Activated T-cell treated with anti-CD3 and anti-CD28 coated beads, Interleukin-2, amount 50 U/mL, for 24 hours (primary cell): ENCODE data around the gene RAPGEF4.

Experiments used
- DNase-seq: peaks from one replicate; pipeline ENCODE4 v3.0.0-alpha.2; 2020
- H3K27ac Mint-ChIP-seq: 2 replicates; pipeline ENCODE4 v1.8.0; 2020; ENCODE audit warnings: mild to moderate bottlenecking, mixed read lengths
- H3K27me3 Mint-ChIP-seq: 2 replicates; pipeline ENCODE4 v1.8.0; 2020; ENCODE audit warnings: mixed read lengths
- H3K36me3 Mint-ChIP-seq: 2 replicates; pipeline ENCODE4 v1.8.0; 2020; ENCODE audit warnings: low read depth, mixed read lengths
- H3K4me1 Mint-ChIP-seq: 2 replicates; pipeline ENCODE4 v1.8.0; 2020; ENCODE audit warnings: low read depth, mixed read lengths
- H3K4me3 Mint-ChIP-seq: 2 replicates; pipeline ENCODE4 v1.8.0; 2020; ENCODE audit warnings: mild to moderate bottlenecking, moderate library complexity, mixed read lengths
- H3K9me3 Mint-ChIP-seq: 2 replicates; pipeline ENCODE4 v1.8.0; 2020; ENCODE audit warnings: mixed read lengths

The RAPGEF4 gene

DNA sequence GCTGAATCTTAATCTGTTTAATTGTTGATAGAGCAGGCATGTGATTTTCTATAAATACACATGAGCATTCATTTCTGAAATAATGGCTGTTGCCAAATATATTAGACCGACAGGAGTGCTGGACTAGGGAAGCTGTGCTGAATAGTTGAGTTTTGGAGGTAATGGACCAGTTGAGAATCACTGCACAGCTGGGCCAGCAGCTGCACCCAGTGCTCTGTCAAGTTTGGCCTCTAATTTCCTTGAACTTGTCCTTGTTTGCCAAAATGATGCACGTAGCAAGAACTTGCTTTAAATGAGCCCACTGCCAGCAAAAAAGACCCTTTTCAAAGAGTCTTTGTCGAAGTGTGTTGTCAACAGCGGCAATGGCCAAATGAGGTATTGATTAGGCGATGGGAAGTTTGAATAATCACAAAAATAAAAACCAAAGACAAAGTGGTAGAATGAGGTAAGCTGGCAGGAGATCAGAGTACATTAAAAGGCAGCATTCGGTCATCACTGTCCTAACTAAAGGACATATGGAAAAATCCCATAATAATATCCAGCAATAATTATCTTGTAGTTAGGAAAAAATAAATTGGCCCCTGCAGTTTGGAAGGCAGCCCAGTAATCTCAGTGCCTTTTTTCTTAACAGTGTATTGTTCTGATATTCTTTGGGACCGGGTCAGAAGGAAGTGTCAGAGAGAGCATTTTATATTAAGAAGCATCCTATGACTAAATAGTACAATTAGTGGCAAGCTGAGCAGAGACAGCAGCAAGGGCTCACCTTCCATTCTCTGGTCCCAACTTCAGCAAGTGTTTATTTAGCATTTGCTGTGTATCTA, 126.2 kb downstream of the RAPGEF4 start:
- Mint-ChIP-seq H3K36me3 (no peaks in the 10 kb centered on the region), H3K27me3 (peaks cover 27% of the 10 kb centered on the region), H3K4me3 (no peak overlapping the region), H3K9me3 (no peaks in the 10 kb centered on the region), H3K27ac (no peak overlapping the region), H3K4me1 (no peaks in the 10 kb centered on the region)
- no peak for DNase-seq

DNA sequence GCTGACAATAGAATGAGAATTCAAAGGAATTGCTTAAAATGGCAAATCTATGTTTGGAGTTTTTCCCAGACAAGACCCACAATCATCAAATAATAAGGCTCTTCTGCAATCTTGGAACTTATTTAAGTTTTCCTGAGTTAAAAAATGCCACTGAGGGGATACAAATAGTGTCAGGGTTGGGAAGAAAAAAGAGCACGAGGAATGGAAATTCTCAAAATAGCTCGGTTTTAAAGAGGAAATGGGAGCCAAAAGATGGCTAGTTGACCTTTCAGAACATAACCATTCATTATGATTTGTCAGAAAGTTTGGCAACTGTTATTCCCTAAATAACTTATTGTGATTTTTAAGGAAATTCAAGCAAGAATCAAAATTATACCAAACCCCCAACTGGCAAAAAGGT, 127.7 kb downstream of the RAPGEF4 start:
- no peaks in the 10 kb centered on the region for H3K9me3 Mint-ChIP-seq
- H3K27ac Mint-ChIP-seq, result no peak overlapping the region
- H3K4me1 Mint-ChIP-seq, result no peaks in the 10 kb centered on the region
- peaks cover 27% of the 10 kb centered on the region for H3K27me3 Mint-ChIP-seq
- DNase-seq, result no peak
- no peaks in the 10 kb centered on the region for H3K36me3 Mint-ChIP-seq
- no peak overlapping the region for H3K4me3 Mint-ChIP-seq

- DNase-seq, result peak; percentile 37
- H3K4me3 Mint-ChIP-seq, result no peak overlapping the region
These were observed 128.5 kb downstream of the RAPGEF4 start for GRCh38 chr2:172864182-172864581.

DNA sequence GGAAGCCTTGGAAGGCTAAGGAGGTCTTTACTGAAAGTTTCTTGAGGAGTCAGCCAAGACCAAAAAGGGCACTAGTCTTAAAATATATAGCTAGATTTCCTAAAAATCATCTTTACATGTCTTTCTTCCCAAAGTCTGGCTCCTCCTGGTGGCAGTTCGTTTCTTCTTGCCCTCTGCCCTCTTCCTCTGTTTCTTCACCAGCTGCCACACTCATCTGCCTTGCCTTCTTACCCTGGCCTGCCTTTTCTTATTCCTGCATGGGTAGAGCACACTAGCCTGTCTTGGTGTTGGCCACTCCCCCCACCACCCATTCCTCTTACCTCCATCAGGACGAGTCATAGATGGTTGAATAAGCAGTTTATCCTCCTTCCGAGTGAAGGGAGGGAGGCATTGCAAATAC, 129.8 kb downstream of the RAPGEF4 start:
- Mint-ChIP-seq H3K36me3 (no peaks in the 10 kb centered on the region), H3K4me3 (no peak overlapping the region), H3K27ac (no peak overlapping the region), H3K9me3 (no peaks in the 10 kb centered on the region), H3K4me1 (no peaks in the 10 kb centered on the region), H3K27me3 (peaks cover 24% of the 10 kb centered on the region)
- DNase-seq, result no peak

More at GRCh38 chr2:172864182-172864581, 128.5 kb downstream of the RAPGEF4 start:
- no peaks in the 10 kb centered on the region for H3K9me3 Mint-ChIP-seq
- peaks cover 27% of the 10 kb centered on the region for H3K27me3 Mint-ChIP-seq
- H3K4me1 Mint-ChIP-seq, result no peaks in the 10 kb centered on the region
- H3K27ac Mint-ChIP-seq, result no peak overlapping the region
- H3K36me3 Mint-ChIP-seq, result no peaks in the 10 kb centered on the region

DNA sequence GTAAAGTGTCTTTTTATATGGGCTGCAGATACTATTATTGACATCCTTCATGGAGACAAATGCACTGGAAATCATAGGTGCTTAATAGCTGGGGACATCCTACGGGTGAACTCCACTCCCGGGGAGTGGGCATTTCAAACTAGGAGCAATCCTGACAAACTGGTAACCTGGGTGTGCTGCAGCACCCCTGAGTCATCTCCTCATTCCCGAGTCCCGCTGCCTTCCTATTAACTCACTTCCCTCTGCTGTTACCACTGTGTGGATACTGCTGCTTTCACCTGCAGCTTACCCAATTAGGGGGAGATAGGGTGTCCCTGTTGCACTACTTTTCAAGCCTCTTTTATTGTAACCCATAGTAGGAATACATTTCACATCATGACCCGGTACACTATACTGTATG, 134.2 kb downstream of the RAPGEF4 start:
- Mint-ChIP-seq H3K36me3 (no peaks in the 10 kb centered on the region), H3K9me3 (no peaks in the 10 kb centered on the region), H3K4me1 (no peaks in the 10 kb centered on the region)

GRCh38 chr2:172870396-172870795, 134.8 kb downstream of the RAPGEF4 start:
- H3K9me3 Mint-ChIP-seq, result no peaks in the 10 kb centered on the region
- no peaks in the 10 kb centered on the region for H3K27me3 Mint-ChIP-seq
- no peaks in the 10 kb centered on the region for H3K36me3 Mint-ChIP-seq
- DNase-seq, result no peak
- H3K4me1 Mint-ChIP-seq, result no peaks in the 10 kb centered on the region
- no peak overlapping the region for H3K27ac Mint-ChIP-seq
- H3K4me3 Mint-ChIP-seq, result no peak overlapping the region

More for the DNA sequence above, 134.2 kb downstream of the RAPGEF4 start:
- peaks cover 3% of the 10 kb centered on the region for H3K27me3 Mint-ChIP-seq
- no peak for DNase-seq
- no peak overlapping the region for H3K27ac Mint-ChIP-seq
- H3K4me3 Mint-ChIP-seq, result no peak overlapping the region

DNA sequence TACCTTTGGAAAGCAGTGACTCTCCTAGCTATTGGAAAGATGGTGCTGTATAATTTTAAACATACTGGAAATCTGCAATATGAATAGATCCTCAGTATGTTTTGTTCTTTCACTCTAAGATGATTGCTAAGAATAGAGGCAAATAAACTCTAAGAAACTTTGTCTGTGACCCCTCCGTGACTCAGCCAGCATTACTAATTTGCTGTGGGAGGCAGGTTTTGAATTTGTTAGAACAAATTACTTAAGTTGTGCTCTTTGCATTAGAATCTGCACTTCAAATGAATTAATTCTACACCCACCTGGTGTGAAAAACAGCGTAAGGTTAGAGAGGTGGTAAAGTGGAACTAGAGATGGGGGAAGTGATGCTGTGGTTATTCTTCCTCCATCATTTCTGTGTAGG, 142.2 kb downstream of the RAPGEF4 start:
- Mint-ChIP-seq H3K9me3 (no peaks in the 10 kb centered on the region), H3K4me1 (no peaks in the 10 kb centered on the region), H3K36me3 (no peaks in the 10 kb centered on the region), H3K27ac (no peak overlapping the region), H3K4me3 (no peak overlapping the region), H3K27me3 (peaks cover 17% of the 10 kb centered on the region)
- no peak for DNase-seq

- no peaks in the 10 kb centered on the region for H3K4me1 Mint-ChIP-seq
- DNase-seq, result no peak
- no peaks in the 10 kb centered on the region for H3K36me3 Mint-ChIP-seq
- H3K9me3 Mint-ChIP-seq, result no peaks in the 10 kb centered on the region
- H3K27me3 Mint-ChIP-seq, result peaks cover 17% of the 10 kb centered on the region
- no peak overlapping the region for H3K4me3 Mint-ChIP-seq
- no peak overlapping the region for H3K27ac Mint-ChIP-seq
These were observed 142.6 kb downstream of the RAPGEF4 start for GRCh38 chr2:172878260-172878659.

DNA sequence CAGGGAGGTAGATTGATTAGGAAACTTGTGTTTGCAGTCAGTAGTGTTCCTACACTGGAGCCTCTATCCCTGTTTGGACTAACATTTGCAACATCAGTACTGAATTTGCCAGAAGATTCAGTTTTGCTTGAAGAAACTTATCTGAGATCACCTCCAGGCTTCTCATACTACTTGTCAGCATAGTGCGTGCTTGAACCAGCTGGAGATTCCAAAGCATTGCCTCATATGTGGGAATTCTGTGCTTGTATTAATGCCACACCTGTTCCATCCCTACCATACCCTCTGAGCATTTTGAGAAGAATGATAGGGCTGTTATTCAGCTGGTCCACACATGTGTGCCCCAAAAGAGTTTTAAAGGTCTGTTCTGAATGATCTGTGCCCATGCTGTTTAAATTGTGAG, 148.7 kb downstream of the RAPGEF4 start:
- H3K27me3 Mint-ChIP-seq, result peaks cover 3% of the 10 kb centered on the region
- DNase-seq, result no peak
- H3K36me3 Mint-ChIP-seq, result no peaks in the 10 kb centered on the region
- H3K4me1 Mint-ChIP-seq, result no peaks in the 10 kb centered on the region
- H3K27ac Mint-ChIP-seq, result no peak overlapping the region
- H3K9me3 Mint-ChIP-seq, result no peaks in the 10 kb centered on the region
- H3K4me3 Mint-ChIP-seq, result no peak overlapping the region

DNA sequence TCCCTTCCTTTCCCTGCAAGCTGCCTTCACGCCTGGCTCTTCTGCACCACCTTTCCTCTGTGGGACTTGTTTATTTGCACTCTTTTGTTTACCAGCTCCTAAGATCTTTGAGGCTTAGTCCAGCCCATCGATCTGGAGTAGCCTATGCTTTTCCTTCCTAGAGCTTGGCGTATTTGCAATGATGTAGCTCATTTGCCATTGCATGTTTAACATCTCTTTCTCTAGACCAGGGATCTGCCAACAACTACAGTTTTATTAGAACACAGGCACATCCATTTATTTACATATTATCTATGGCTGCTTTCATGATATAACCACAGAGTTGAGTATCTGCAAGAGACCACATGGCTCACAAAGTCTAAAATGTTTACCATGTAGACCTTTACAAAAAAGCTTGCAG, 150.4 kb downstream of the RAPGEF4 start:
- Mint-ChIP-seq H3K27me3 (peaks cover 3% of the 10 kb centered on the region), H3K9me3 (no peaks in the 10 kb centered on the region)

DNA sequence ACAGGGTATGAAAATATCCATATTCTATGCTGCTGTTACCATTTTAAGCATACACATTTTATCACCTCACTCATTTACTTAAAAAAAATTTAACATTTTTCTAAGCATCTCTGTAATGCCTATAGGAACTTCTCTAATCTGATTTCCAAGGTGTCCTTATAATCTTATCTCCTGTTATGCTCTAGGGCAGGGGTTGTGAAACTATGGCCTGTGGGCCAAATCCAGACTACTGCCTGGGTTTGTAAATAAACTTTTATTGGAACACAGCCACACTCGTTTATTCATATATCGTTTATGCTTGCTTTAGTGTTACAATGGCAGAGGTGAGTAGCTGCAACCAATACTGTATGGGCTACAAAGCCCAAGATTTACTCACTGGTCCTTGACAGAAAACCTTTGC, 151.6 kb downstream of the RAPGEF4 start:
- no peaks in the 10 kb centered on the region for H3K36me3 Mint-ChIP-seq
- H3K27me3 Mint-ChIP-seq, result peaks cover 8% of the 10 kb centered on the region
- no peak for DNase-seq
- no peaks in the 10 kb centered on the region for H3K9me3 Mint-ChIP-seq
- H3K4me3 Mint-ChIP-seq, result no peak overlapping the region
- H3K4me1 Mint-ChIP-seq, result no peaks in the 10 kb centered on the region
- H3K27ac Mint-ChIP-seq, result no peak overlapping the region

More for the DNA sequence above, 150.4 kb downstream of the RAPGEF4 start:
- H3K27ac Mint-ChIP-seq, result no peak overlapping the region
- no peak overlapping the region for H3K4me3 Mint-ChIP-seq
- H3K4me1 Mint-ChIP-seq, result no peaks in the 10 kb centered on the region
- no peak for DNase-seq
- H3K36me3 Mint-ChIP-seq, result no peaks in the 10 kb centered on the region

GRCh38 chr2:172888714-172889669, 153.3 kb downstream of the RAPGEF4 start:
- no peaks in the 10 kb centered on the region for H3K36me3 Mint-ChIP-seq
- H3K27ac Mint-ChIP-seq, result no peak overlapping the region
- no peaks in the 10 kb centered on the region for H3K9me3 Mint-ChIP-seq
- no peak overlapping the region for H3K4me3 Mint-ChIP-seq
- no peak for DNase-seq
- peaks cover 11% of the 10 kb centered on the region for H3K27me3 Mint-ChIP-seq
- H3K4me1 Mint-ChIP-seq, result no peaks in the 10 kb centered on the region

GRCh38 chr2:172889768-172890430, 154.3 kb downstream of the RAPGEF4 start:
- H3K27ac Mint-ChIP-seq, result no peak overlapping the region
- no peak for DNase-seq
- no peaks in the 10 kb centered on the region for H3K9me3 Mint-ChIP-seq
- H3K36me3 Mint-ChIP-seq, result no peaks in the 10 kb centered on the region
- peaks cover 11% of the 10 kb centered on the region for H3K27me3 Mint-ChIP-seq
- no peak overlapping the region for H3K4me3 Mint-ChIP-seq
- H3K4me1 Mint-ChIP-seq, result no peaks in the 10 kb centered on the region

GRCh38 chr2:172893111-172893510, 157.5 kb downstream of the RAPGEF4 start:
- peaks cover 18% of the 10 kb centered on the region for H3K27me3 Mint-ChIP-seq
- no peak overlapping the region for H3K27ac Mint-ChIP-seq
- no peaks in the 10 kb centered on the region for H3K36me3 Mint-ChIP-seq
- H3K9me3 Mint-ChIP-seq, result no peaks in the 10 kb centered on the region
- no peaks in the 10 kb centered on the region for H3K4me1 Mint-ChIP-seq
- no peak overlapping the region for H3K4me3 Mint-ChIP-seq
- DNase-seq, result no peak
